RWPE2 (cell line): ENCODE data around the gene MT4.
"Not testable (repeated sequence)": the region's sequence is repeated elsewhere in the genome, so short reads cannot be mapped to it uniquely, and the experiment has no call there.

ENCODE experiments used
- ATAC-seq: fragments of 200-7000 bp; cut with Tn5 transposase; 3 replicates; pipeline ENCODE4 v1.9.1; 2021; ENCODE audit warnings: low read depth
- DNase-seq: peaks from one replicate; pipeline ENCODE4 v3.0.0-alpha.2; 2020; ENCODE audit warnings: low spot score
- H3K27ac ChIP-seq: fragments of 450-650 bp; 2 replicates; pipeline ENCODE4 v1.5.1; 2017; ENCODE audit warnings: mild to moderate bottlenecking; ENCODE audit not compliant: poor library complexity, severe bottlenecking
- H3K27me3 ChIP-seq: fragments of 250-450 bp; sonication (Bioruptor Pico); 2 replicates; pipeline ENCODE4 v1.5.1; 2021; ENCODE audit warnings: mild to moderate bottlenecking, moderate library complexity; ENCODE audit not compliant: insufficient read depth, poor library complexity, severe bottlenecking
- H3K36me3 ChIP-seq: fragments of 250-450 bp; sonication (Bioruptor Pico); 2 replicates; pipeline ENCODE4 v1.5.1; 2020; ENCODE audit warnings: low read depth, mild to moderate bottlenecking, moderate library complexity
- H3K4me1 ChIP-seq: fragments of 250-450 bp; sonication (Bioruptor Pico); 2 replicates; pipeline ENCODE4 v1.5.1; 2021; ENCODE audit warnings: mild to moderate bottlenecking, moderate library complexity; ENCODE audit not compliant: insufficient read depth, poor library complexity, severe bottlenecking
- H3K4me3 ChIP-seq: fragments of 250-450 bp; sonication (Bioruptor Pico); 2 replicates; pipeline ENCODE4 v1.5.1; 2021; ENCODE audit warnings: mild to moderate bottlenecking, moderate library complexity; ENCODE audit not compliant: severe bottlenecking
- H3K9me3 ChIP-seq: fragments of 250-450 bp; sonication (Bioruptor Pico); 2 replicates; pipeline ENCODE4 v1.5.1; 2021; ENCODE audit warnings: mild to moderate bottlenecking, moderate library complexity; ENCODE audit not compliant: severe bottlenecking
- TF ChIP-seq, protein P1 (sequence below): fragments of 450-650 bp; IDR thresholded peaks from one replicate; pipeline ENCODE4 v1.5.1; 2017; ENCODE audit warnings: mild to moderate bottlenecking, moderate library complexity; ENCODE audit not compliant: poor library complexity, severe bottlenecking

Gene MT4

GRCh38 chr16:56580391-56581048 is 15.6 kb downstream of the MT4 start:
- H3K9me3 ChIP-seq, result no peaks in the 10 kb centered on the region
- no peaks in the 10 kb centered on the region for H3K36me3 ChIP-seq
- DNase-seq, result no peak
- no peak overlapping the region for H3K27ac ChIP-seq
- H3K4me3 ChIP-seq, result no peak overlapping the region
- ATAC-seq, result no peak
- peaks cover 5% of the 10 kb centered on the region for H3K4me1 ChIP-seq
- TF ChIP-seq, protein P1, sequence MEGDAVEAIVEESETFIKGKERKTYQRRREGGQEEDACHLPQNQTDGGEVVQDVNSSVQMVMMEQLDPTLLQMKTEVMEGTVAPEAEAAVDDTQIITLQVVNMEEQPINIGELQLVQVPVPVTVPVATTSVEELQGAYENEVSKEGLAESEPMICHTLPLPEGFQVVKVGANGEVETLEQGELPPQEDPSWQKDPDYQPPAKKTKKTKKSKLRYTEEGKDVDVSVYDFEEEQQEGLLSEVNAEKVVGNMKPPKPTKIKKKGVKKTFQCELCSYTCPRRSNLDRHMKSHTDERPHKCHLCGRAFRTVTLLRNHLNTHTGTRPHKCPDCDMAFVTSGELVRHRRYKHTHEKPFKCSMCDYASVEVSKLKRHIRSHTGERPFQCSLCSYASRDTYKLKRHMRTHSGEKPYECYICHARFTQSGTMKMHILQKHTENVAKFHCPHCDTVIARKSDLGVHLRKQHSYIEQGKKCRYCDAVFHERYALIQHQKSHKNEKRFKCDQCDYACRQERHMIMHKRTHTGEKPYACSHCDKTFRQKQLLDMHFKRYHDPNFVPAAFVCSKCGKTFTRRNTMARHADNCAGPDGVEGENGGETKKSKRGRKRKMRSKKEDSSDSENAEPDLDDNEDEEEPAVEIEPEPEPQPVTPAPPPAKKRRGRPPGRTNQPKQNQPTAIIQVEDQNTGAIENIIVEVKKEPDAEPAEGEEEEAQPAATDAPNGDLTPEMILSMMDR, result no peak
- H3K27me3 ChIP-seq, result no peaks in the 10 kb centered on the region

GRCh38 chr16:56582911-56583310 is 18.0 kb downstream of the MT4 start:
- not testable (repeated sequence) for H3K36me3 ChIP-seq, H3K4me1 ChIP-seq, H3K27ac ChIP-seq, H3K9me3 ChIP-seq, H3K4me3 ChIP-seq, DNase-seq, H3K27me3 ChIP-seq, ATAC-seq

- no peaks in the 10 kb centered on the region for H3K9me3 ChIP-seq
- DNase-seq, result no peak
- TF ChIP-seq, protein P1, result no peak
These were observed 18.7 kb downstream of the MT4 start for GRCh38 chr16:56583351-56584168.

GRCh38 chr16:56584276-56584675 is 19.4 kb downstream of the MT4 start:
- no peaks in the 10 kb centered on the region for H3K9me3 ChIP-seq
- ATAC-seq, result no peak
- peaks cover 7% of the 10 kb centered on the region for H3K27me3 ChIP-seq
- no peak overlapping the region for H3K4me3 ChIP-seq
- H3K36me3 ChIP-seq, result no peaks in the 10 kb centered on the region
- H3K4me1 ChIP-seq, result no peaks in the 10 kb centered on the region
- TF ChIP-seq, protein P1, result no peak
- no peak for DNase-seq
- H3K27ac ChIP-seq, result no peak overlapping the region

More at GRCh38 chr16:56583351-56584168, 18.7 kb downstream of the MT4 start:
- no peak for ATAC-seq
- H3K27ac ChIP-seq, result no peak overlapping the region
- no peaks in the 10 kb centered on the region for H3K27me3 ChIP-seq
- no peaks in the 10 kb centered on the region for H3K36me3 ChIP-seq
- no peak overlapping the region for H3K4me3 ChIP-seq
- H3K4me1 ChIP-seq, result no peaks in the 10 kb centered on the region

GRCh38 chr16:56588781-56589140 is 23.9 kb downstream of the MT4 start:
- Histone ChIP-seq H3K27ac (no peak overlapping the region), H3K4me3 (peak overlapping the region; percentile 14), H3K9me3 (no peaks in the 10 kb centered on the region), H3K36me3 (no peaks in the 10 kb centered on the region), H3K4me1 (no peaks in the 10 kb centered on the region), H3K27me3 (peaks cover 19% of the 10 kb centered on the region)
- ATAC-seq, result no peak
- TF ChIP-seq, protein P1, result no peak
- no peak for DNase-seq
